DOHH2 (cell line): ENCODE results near the gene OTUD1.

Source experiments
- CTCF ChIP-seq: fragments of 200-600 bp; sonication (generic); IDR thresholded peaks from one replicate; pipeline ENCODE4 v1.5.1; 2014; ENCODE audit warnings: antibody characterized with exemption, mild to moderate bottlenecking, low read depth, low read length; ENCODE audit not compliant: poor library complexity, severe bottlenecking
- EZH2phosphoT487 ChIP-seq: fragments of 200-600 bp; sonication (generic); IDR thresholded peaks from 2 replicates; pipeline ENCODE4 v1.6.1; 2017; ENCODE audit warnings: borderline replicate concordance, mild to moderate bottlenecking, antibody characterized with exemption, low read length, moderate library complexity, mixed read lengths

- no peak for TF ChIP-seq CTCF
- TF ChIP-seq EZH2phosphoT487 = no peak
Observed at GRCh38 chr10:23479798-23480473, 41.1 kb downstream of the OTUD1 start.
